CD4-positive, alpha-beta memory T cell (primary cell): Measurements from ENCODE around the gene SIDT2. TPM values are rescaled to one million over a fixed set of nuclear protein-coding genes. Genes with fewer than 3 reads are reported as not detected.

Experiments used
- CTCF ChIA-PET: fragments of 350-600 bp; sonication (Branson Sonifier 250); formaldehyde crosslinking; loops from one replicate; lab custom pipeline; 2021; ENCODE audit warnings: inconsistent platforms; ENCODE audit not compliant: partially characterized antibody; lab: Charles Lee
- POLR2A ChIA-PET: fragments of 350-600 bp; sonication (Branson Sonifier 250); formaldehyde crosslinking; loops from one replicate; lab custom pipeline; 2021; ENCODE audit not compliant: partially characterized antibody; lab: Charles Lee
- DNase-seq, 5 donors: peaks; one replicate each; pipeline versions ENCODE4 v3.0.0 to v3.0.0-alpha.2; 2020 to 2022; ENCODE audit warnings: mixed read lengths in 1 of 5
- H3K27ac ChIP-seq: one replicate; pipeline ENCODE4 v1.7.0; 2013; ENCODE audit warnings: low read depth, low read length
- H3K27me3 ChIP-seq: 2 replicates; pipeline ENCODE4 v1.7.0; 2013; ENCODE audit warnings: mild to moderate bottlenecking, low read length, moderate library complexity; ENCODE audit not compliant: insufficient read depth
- H3K36me3 ChIP-seq: 2 replicates; pipeline ENCODE4 v1.7.0; 2013; ENCODE audit warnings: mild to moderate bottlenecking, low read length, moderate library complexity; ENCODE audit not compliant: insufficient read depth
- H3K4me1 ChIP-seq: 2 replicates; pipeline ENCODE4 v1.7.0; 2013; ENCODE audit warnings: mild to moderate bottlenecking, low read length, moderate library complexity; ENCODE audit not compliant: insufficient read depth
- H3K4me3 ChIP-seq, 2 donors: one replicate each; pipeline ENCODE4 v1.7.0; 2013; ENCODE audit warnings: low read length in 2 of 2, mild to moderate bottlenecking in 1 of 2
- H3K9me3 ChIP-seq, 2 donors: one replicate each; pipeline ENCODE4 v1.7.0; 2013; ENCODE audit warnings: low read length in 2 of 2, control low read depth in 1 of 2; ENCODE audit not compliant: control insufficient read depth in 1 of 2
- H3K27ac Mint-ChIP-seq, 7 donors: one replicate each; pipeline ENCODE4 v1.8.0; 2020 to 2021; ENCODE audit warnings: mixed read lengths in 7 of 7, mild to moderate bottlenecking in 6 of 7, inconsistent platforms in 3 of 7, moderate library complexity in 3 of 7
- H3K27me3 Mint-ChIP-seq, 2 donors: one replicate each; pipeline ENCODE4 v1.8.0; 2020 to 2021; ENCODE audit warnings: mixed read lengths in 2 of 2
- H3K36me3 Mint-ChIP-seq, 2 donors: one replicate each; pipeline ENCODE4 v1.8.0; 2020 to 2021; ENCODE audit warnings: mixed read lengths in 2 of 2, inconsistent platforms in 1 of 2, mild to moderate bottlenecking in 1 of 2
- H3K4me1 Mint-ChIP-seq, 4 donors: one replicate each; pipeline ENCODE4 v1.8.0; 2020 to 2021; ENCODE audit warnings: mixed read lengths in 4 of 4, mild to moderate bottlenecking in 1 of 4
- H3K4me3 Mint-ChIP-seq, 8 donors: one replicate each; pipeline ENCODE4 v1.8.0; 2020 to 2021; ENCODE audit warnings: mixed read lengths in 8 of 8, mild to moderate bottlenecking in 7 of 8, moderate library complexity in 6 of 8, inconsistent platforms in 3 of 8
- H3K9me3 Mint-ChIP-seq, 8 donors: one replicate each; pipeline ENCODE4 v1.8.0; 2020 to 2021; ENCODE audit warnings: mixed read lengths in 8 of 8, mild to moderate bottlenecking in 5 of 8, inconsistent platforms in 3 of 8, moderate library complexity in 1 of 8
- intact Hi-C: fragments of 100-400 bp; cut with micrococcal nuclease; formaldehyde crosslinking; loops from one replicate; pipeline ENCODE4 v1.15.1; 2023
- polyA plus RNA-seq, 2 donors: library from polyadenylated mRNA; unstranded; fragments of 300-500 nt; fragmentation: Illumina TruSeq; gene quantifications; one replicate each; pipeline ENCODE4 v1.2.3, GENCODE V29; 2021
- total RNA-seq, 2 experiments: library from RNA; stranded (reverse); gene quantifications; one replicate each; pipeline ENCODE4 v1.2.3, GENCODE V29; 2021

Gene SIDT2
- total and polyA plus RNA-seq, 4 experiments from 2014 or later, result 2.1 to 67.3 (median 32.2) TPM

DNA sequence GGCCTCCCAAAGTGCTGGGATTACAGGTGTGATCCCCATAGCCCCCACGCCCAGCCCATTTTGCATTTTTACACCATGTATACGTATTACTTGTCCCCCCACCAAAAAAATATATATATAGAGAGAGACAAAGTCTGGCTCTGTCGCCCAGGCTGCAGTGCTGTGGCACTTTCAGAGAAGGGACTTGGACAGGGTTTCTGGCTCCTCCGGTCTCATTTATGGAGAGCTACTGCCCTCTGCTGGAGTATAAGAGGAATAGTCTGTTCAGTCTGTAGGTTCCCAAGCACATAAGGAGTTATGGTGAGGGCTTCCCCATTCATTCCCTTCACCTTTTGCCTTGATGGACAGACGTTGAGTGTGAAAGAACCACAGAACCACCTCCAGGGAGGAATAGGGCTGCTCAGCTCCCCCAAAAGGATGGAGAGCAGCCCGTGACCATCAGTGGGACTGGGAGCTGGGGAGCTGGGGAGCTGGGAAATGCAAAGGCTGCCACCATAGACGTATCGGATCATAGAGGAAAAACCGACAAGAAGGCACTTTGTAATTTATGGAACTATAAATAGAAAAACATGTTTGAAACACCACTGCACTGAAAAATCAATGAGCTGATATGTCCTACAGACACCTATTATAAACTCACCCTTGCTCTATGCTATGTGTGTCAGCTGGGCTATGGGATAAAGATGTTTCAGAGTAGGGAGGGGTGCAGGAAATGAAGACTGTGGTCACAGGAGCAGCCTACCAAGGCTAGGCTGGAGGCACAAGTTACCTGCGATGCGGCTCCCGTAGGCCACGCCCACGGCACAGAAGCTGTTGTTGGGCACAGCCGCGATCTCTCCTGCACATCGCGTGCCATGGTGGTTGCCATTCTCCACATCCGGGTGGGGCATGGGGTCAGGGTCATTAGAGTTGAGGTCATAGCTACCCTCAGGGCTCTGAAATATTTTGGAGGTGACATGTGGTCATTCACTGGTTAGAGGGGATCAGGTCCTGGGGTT is 48.1 kb downstream of the SIDT2 start:
- peak overlapping the region; percentile 80 to 94 (median 84) for H3K27ac Mint-ChIP-seq
- H3K27me3 Mint-ChIP-seq, result no peaks in the 10 kb centered on the region
- intact Hi-C loops, result loop anchor here (1.0 kb wide), 5 partner anchors 48 to 494 kb away; partner anchors contain the start of genes APOA5 and SIDT2
- ChIA-PET CTCF (interaction anchor here (0.6 to 4.2 kb wide), 41 partner anchors 8 to 495 kb away, joined by 3 to 48 read pairs (median 4); partner anchors contain the start of genes APOA5, BACE1, CEP164 and SIDT2), POLR2A (interaction anchor here (0.6 to 4.1 kb wide), 11 partner anchors 13 to 439 kb away, joined by 3 to 24 read pairs (median 5); partner anchors contain the start of genes APOA5, CEP164, SIDT2 and ZPR1)
- H3K4me3 Mint-ChIP-seq, result peak overlapping the region in 3 of 8 donors; percentile 21 to 66 (median 25)
- H3K36me3 Mint-ChIP-seq, result peaks cover 57 to 87% of the 10 kb centered on the region in 2 donors
- H3K27ac ChIP-seq, result peak overlapping the region; percentile 7
- H3K4me1 ChIP-seq, result peaks cover 46% of the 10 kb centered on the region
- H3K27me3 ChIP-seq, result no peaks in the 10 kb centered on the region
- peak; percentile 66 to 72 (median 68) for DNase-seq
- peaks cover 27 to 60% (median 39%) of the 10 kb centered on the region in 4 donors for H3K4me1 Mint-ChIP-seq
- no peak overlapping the region for H3K4me3 ChIP-seq
- H3K9me3 ChIP-seq, result no peaks in the 10 kb centered on the region
- no peaks in the 10 kb centered on the region for H3K9me3 Mint-ChIP-seq
- peaks cover 78% of the 10 kb centered on the region for H3K36me3 ChIP-seq

GRCh38 chr11:117228091-117228490 is 49.5 kb downstream of the SIDT2 start:
- POLR2A ChIA-PET, result interaction anchor here (1.0 to 5.8 kb wide), 3 partner anchors 49 to 374 kb away, joined by 4 to 68 read pairs (median 5); partner anchors contain the start of gene CEP164

GRCh38 chr11:117229411-117229810 is 50.9 kb downstream of the SIDT2 start:
- DNase-seq, result no peak
- POLR2A ChIA-PET, result interaction anchor here (0.5 to 5.8 kb wide), 14 partner anchors 9 to 457 kb away, joined by 3 to 68 read pairs (median 5); partner anchors contain the start of genes BACE1, BUD13, CEP164 and PAFAH1B2
- Mint-ChIP-seq H3K4me3 (peak overlapping the region in 7 of 8 donors; percentile 90 to 100 (median 95)), H3K9me3 (no peaks in the 10 kb centered on the region), H3K27ac (peak overlapping the region; percentile 75 to 96 (median 95)), H3K36me3 (peaks cover 41 to 67% of the 10 kb centered on the region in 2 donors), H3K4me1 (peaks cover 35 to 72% (median 57%) of the 10 kb centered on the region in 4 donors), H3K27me3 (no peaks in the 10 kb centered on the region)
- Histone ChIP-seq H3K4me3 (peak overlapping the region; percentile 87 to 93), H3K27ac (peak overlapping the region; percentile 90), H3K27me3 (no peaks in the 10 kb centered on the region), H3K36me3 (peaks cover 51% of the 10 kb centered on the region), H3K4me1 (peaks cover 60% of the 10 kb centered on the region), H3K9me3 (no peaks in the 10 kb centered on the region)
- intact Hi-C loops, result no loop called here
- CTCF ChIA-PET, result interaction anchor here (0.9 to 3.1 kb wide), 7 partner anchors 9 to 438 kb away, joined by 3 to 28 read pairs (median 3); partner anchors contain the start of genes APOA5, CEP164 and SIDT2

More at GRCh38 chr11:117228091-117228490, 49.5 kb downstream of the SIDT2 start:
- Histone ChIP-seq H3K4me3 (no peak overlapping the region), H3K9me3 (no peaks in the 10 kb centered on the region), H3K4me1 (peaks cover 48% of the 10 kb centered on the region), H3K27ac (no peak overlapping the region), H3K27me3 (no peaks in the 10 kb centered on the region), H3K36me3 (peaks cover 64% of the 10 kb centered on the region)
- Mint-ChIP-seq H3K9me3 (no peaks in the 10 kb centered on the region), H3K27ac (peak overlapping the region; percentile 57 to 90 (median 72)), H3K4me1 (peaks cover 25 to 64% (median 44%) of the 10 kb centered on the region in 4 donors), H3K27me3 (no peaks in the 10 kb centered on the region), H3K36me3 (peaks cover 50 to 76% of the 10 kb centered on the region in 2 donors), H3K4me3 (peak overlapping the region in 5 of 8 donors; percentile 32 to 69 (median 56))
- CTCF ChIA-PET, result interaction anchor here (0.8 to 3.7 kb wide), 10 partner anchors 9 to 101 kb away, joined by 3 to 48 read pairs (median 10); partner anchors contain the start of genes BACE1, CEP164, PAFAH1B2 and SIDT2
- DNase-seq, result no peak
- intact Hi-C loops, result no loop called here

DNA sequence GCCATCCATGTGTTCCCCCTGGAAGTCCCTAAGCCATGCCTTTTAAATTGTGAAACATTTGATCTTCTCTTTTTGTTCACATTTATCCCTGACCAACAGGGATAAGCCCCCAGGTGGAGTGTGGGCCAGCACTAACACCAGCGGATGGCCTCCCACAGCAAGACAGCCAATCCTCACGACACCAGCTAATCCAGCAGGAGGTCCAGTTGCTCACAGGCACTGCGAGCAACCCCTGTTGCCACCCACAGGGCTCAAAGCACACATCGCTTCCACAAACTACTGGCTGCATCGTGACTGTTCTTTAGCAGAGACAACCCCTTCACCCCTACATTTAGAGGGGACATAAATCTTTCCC is 51.4 kb downstream of the SIDT2 start:
- Histone ChIP-seq H3K4me1 (peaks cover 60% of the 10 kb centered on the region), H3K27me3 (no peaks in the 10 kb centered on the region), H3K27ac (peak overlapping the region; percentile 90), H3K9me3 (no peaks in the 10 kb centered on the region), H3K36me3 (peaks cover 46% of the 10 kb centered on the region), H3K4me3 (peak overlapping the region; percentile 87 to 93)
- H3K9me3 Mint-ChIP-seq, result no peaks in the 10 kb centered on the region
- DNase-seq, result no peak
- POLR2A ChIA-PET, result interaction anchor here (0.6 to 5.8 kb wide), 18 partner anchors 9 to 457 kb away, joined by 3 to 68 read pairs (median 4); partner anchors contain the start of genes BACE1, BUD13, CEP164 and PAFAH1B2
- CTCF ChIA-PET, result interaction anchor here (0.9 to 3.1 kb wide), 8 partner anchors 10 to 439 kb away, joined by 3 to 28 read pairs (median 4); partner anchors contain the start of genes APOA5, CEP164 and SIDT2
- peaks cover 36 to 73% (median 58%) of the 10 kb centered on the region in 4 donors for H3K4me1 Mint-ChIP-seq
- intact Hi-C loops, result loop anchor here (2.0 to 5.0 kb wide), 3 partner anchors 303 to 457 kb away; partner anchors contain the start of gene BUD13
- H3K36me3 Mint-ChIP-seq, result peaks cover 36 to 62% of the 10 kb centered on the region in 2 donors
- no peaks in the 10 kb centered on the region for H3K27me3 Mint-ChIP-seq
- peak overlapping the region; percentile 90 to 100 (median 96) for H3K4me3 Mint-ChIP-seq
- peak overlapping the region; percentile 94 to 96 (median 95) for H3K27ac Mint-ChIP-seq

DNA sequence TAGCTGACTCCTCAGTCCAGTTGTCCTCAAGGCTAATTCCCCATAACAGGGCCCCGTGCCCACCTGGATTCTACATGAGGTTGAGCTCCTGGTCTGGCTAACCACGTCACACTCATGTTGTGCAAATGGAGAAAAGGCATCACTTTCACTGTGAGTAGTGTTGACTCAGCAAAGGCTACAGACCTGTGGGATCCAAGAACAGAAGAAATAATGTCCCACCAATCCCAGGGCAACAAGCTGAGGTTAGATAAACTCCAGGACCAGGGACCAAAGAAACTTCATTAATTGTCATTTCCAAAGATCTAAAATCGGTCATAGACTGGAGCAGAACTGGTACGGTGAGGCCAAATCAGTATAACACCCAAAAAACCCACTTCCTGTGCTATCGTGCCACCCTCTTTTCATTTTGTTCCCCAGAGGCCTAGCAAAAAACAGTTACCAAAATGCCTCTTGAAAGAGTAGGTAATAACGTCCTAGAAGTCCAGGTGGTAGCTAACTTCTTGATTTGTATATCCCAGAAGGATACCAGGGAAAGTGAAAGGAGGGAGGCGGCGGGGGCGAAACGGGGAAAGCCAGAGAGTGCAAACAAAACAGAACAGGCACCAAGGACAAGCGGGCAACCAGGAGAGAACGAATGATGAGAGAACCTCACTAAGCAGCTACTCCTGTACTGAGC is 51.9 kb downstream of the SIDT2 start:
- no peaks in the 10 kb centered on the region for H3K9me3 Mint-ChIP-seq
- peaks cover 60% of the 10 kb centered on the region for H3K4me1 ChIP-seq
- CTCF ChIA-PET, result interaction anchor here (0.9 to 3.1 kb wide), 11 partner anchors 8 to 1379 kb away, joined by 3 to 28 read pairs (median 4); partner anchors contain the start of genes APOA5, BACE1, CEP164 and SIDT2
- H3K27me3 ChIP-seq, result no peaks in the 10 kb centered on the region
- no peaks in the 10 kb centered on the region for H3K9me3 ChIP-seq
- H3K4me3 Mint-ChIP-seq, result peak overlapping the region; percentile 90 to 100 (median 96)
- peaks cover 42% of the 10 kb centered on the region for H3K36me3 ChIP-seq
- peak overlapping the region; percentile 94 to 96 (median 95) for H3K27ac Mint-ChIP-seq
- no peaks in the 10 kb centered on the region for H3K27me3 Mint-ChIP-seq
- intact Hi-C loops, result loop anchor here (2.0 to 5.0 kb wide), 3 partner anchors 303 to 458 kb away; partner anchors contain the start of gene BUD13
- DNase-seq, result peak; percentile 63 to 76 (median 71)
- peak overlapping the region; percentile 87 to 93 for H3K4me3 ChIP-seq
- POLR2A ChIA-PET, result interaction anchor here (0.6 to 5.8 kb wide), 23 partner anchors 9 to 1237 kb away, joined by 3 to 68 read pairs (median 4); partner anchors contain the start of genes BACE1, BACE1-AS, BUD13 and CEP164
- peaks cover 36 to 72% (median 56%) of the 10 kb centered on the region in 4 donors for H3K4me1 Mint-ChIP-seq
- peaks cover 33 to 57% of the 10 kb centered on the region in 2 donors for H3K36me3 Mint-ChIP-seq
- H3K27ac ChIP-seq, result peak overlapping the region; percentile 90
